Retina (tissue), 1 donor: ENCODE data around the gene SORCS3.

Experiments used
- DNase-seq: peaks from one replicate; pipeline ENCODE4 v3.0.0-alpha.2; 2016

Gene SORCS3

DNA sequence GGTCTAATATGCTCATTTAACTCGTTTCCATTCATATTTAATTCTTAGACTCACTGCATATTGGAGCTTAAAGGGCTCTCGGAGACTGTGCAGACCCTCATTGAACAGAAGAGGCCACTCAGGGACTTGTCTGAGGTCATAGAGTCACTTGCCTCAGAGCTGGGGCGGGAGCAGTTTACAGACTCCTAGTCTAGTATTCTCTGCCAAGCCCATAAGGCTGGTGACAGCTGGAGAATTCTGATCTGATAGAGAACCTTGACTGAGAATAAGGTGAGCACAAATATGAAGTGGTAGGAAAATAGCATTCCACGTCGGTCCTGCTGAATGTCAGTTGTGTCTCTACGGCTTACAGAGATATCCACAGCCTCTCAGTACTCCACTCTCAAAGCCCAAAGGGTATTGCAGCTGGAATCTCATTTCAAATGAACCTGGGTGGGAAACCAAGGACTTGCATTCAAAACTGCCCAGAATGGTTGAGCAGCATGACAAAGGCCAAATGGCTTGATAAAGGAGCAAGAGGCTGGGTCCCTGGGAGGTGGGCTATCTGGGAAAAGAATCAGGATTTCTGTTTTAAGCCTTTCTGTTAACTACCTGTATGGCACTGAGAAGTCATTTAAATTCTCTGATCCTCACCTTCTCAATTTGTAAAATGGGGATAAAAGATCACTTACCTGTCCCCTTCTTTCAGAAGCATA, 283.2 kb downstream of the SORCS3 start:
- DNase-seq: no peak

DNA sequence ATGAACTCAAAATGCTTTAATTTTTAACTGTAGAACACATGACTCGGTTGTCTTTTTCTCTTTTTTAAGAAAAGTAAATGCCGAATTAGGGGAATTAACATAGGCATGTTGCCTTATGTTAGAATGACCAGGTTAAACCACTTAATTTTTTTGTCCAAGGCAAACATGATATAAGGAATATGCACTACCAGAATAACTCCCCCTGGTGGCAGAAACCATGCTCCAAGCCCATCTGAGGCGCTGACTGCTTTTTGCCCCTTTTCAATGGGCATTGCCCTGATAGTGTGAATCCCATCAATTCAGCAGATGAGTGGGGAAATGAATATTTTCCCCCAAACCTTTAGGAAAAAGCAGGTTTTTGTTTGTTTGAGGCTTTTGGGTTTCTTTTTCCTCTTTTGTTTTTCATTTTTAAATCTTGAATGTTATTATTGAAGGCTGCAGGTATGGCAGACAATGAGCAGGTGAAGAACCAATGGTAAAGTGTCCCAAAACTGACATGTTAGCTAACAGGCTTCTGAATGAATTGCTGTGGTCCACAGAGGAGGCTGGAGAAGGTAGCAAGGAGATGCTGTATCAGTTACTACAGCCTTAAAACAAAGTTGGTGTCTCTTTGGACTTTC, 284.3 kb downstream of the SORCS3 start:
- DNase-seq: peak; percentile 58

DNA sequence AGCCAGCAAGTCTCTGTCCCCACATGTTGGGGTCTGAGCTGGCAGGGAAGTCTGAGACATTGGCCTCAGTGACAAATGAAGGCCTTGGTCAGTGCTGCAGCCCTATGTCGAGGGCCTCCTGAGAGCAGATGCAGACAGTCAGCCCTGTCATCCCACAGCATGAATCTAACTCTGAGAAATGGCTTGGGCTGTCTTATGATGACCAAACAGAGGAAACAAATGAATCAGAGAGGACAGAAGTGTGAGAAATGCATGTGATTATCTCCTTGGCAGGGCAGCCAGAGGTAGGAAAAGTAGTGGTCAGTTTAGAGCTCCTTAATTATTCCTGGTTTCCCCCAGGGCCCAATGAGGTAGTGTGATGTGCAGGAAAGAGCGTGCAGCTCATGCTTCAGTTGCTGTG, 287.6 kb downstream of the SORCS3 start:
- DNase-seq: no peak

- DNase-seq: no peak
Observed at GRCh38 chr10:104931612-104932134, 290.6 kb downstream of the SORCS3 start.

DNA sequence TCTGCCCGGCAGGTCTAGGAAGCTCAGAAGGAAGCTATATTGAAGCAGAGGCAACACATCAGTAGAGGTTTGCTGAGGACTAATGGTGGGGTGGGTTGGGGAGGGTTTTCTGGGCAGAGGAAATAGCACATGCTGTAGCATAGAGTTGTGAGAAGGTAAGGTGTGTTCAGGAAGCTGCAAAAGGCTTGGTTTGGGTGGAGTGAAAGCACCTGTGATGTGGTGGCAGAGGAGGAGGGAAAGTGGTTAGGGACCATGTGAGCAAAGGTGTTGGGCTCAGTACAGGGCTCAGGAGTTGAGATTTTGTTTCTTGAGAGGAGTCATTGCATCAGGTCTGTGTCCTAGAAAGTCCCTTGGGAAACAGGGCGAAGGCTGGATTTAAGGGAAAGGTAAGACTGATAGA, 294.6 kb downstream of the SORCS3 start:
- no peak for DNase-seq

DNA sequence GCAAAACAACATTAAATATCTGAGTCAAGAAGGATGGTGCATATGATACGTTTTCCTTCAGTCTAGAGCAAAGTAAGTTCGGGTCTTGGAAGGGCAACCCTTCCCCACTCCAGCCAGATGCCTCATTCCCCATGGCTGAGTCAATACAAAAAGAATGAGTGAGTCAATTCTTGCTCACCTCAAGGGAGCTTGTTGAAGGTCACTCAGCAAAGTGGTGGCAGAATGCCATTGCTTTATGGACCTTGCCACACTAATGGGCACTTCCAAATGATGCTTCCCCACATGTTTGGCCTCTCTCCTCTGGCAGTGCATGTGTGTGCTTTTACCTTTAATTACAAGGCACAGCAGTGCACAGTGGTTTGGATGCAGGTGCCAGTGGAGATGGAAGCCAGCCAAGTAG, 296.5 kb downstream of the SORCS3 start:
- DNase-seq: no peak

DNA sequence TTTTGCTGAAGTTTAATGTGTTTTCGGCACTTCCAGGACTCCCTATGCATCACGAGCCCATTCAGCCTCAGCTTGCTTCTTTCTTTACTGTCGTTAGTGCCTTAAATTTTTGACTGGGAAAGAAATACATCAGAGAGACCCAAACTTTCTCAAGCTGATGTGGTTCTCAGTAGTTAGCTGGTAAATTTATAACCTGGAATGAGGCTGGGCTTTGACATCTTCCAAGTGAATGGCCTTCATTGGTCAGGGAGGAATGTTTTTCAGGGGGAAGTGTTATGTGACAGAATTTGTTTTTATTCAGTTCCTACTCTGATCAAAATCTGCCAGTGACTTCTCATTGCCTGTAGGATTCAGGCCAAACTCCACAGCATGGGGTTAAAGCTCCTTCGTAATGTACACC, 296.9 kb downstream of the SORCS3 start:
- no peak for DNase-seq

DNA sequence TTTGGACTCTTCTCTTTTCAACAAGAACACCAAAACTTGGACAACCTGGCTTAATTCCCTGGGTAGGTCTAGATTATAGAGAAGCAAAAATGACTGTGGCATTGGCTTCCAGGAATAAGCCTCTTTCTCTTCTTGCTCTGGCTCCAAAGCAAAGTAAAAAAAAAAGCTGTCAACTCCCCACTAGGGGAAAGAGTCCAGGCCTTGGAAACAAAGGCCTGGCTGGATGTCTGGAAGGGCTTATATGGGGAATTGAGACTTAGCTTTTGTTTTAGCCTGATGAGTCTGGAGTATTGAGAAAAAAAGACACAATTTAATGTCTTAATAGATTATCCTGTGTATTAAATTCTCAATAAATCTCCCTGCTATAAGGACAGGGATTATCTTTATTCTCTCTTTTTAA, 300.6 kb downstream of the SORCS3 start:
- no peak for DNase-seq

DNA sequence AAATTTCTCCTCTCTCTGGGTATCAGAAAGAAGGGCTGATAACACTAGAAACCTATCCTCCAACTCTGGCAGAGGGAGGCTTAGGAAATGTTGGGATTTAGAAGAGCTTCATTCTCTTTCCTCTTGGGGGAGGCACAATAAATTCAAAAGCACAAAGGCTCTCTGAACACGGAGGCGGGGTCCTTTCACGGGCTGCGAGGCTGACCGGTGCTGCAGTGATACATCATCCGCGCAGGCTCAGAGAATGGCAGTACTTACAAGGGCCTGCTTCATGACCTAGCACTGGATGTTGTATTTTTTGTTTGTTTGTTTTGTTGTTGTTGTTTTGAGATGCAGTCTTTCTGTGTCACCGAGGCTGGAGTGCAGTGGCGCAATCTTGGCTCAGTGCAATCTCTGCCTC, 306.2 kb downstream of the SORCS3 start:
- no peak for DNase-seq

DNA sequence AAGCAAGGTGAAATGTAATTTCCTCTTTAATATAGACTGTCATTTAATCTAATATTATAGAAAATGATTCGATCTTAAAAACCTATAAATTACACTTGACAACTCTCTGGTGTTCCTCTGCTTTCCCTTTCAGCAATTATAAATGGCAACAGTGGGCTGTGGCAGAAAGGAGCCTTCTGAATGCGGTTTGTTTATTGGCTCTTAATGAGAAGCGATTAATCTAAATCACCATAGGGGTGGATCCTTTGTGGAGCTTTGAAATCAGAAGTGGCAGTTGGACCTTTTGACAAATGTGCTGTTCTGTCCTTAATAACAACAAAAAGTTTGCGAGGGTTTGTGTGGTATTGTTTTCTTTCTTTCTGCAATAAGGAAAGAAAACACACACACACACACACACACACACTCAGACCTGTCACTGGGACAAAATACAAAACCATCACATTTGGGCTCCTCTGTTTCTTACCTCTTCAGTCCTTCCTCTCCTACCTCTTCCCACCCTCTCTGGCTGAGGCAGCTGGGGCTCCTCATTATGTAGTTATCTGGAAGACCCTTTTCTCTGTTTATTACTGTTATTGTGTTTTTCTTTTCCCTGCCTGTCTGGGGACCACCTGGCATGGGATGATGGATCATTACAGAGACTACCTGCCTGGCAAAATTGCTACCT, 316.2 kb downstream of the SORCS3 start:
- no peak for DNase-seq

DNA sequence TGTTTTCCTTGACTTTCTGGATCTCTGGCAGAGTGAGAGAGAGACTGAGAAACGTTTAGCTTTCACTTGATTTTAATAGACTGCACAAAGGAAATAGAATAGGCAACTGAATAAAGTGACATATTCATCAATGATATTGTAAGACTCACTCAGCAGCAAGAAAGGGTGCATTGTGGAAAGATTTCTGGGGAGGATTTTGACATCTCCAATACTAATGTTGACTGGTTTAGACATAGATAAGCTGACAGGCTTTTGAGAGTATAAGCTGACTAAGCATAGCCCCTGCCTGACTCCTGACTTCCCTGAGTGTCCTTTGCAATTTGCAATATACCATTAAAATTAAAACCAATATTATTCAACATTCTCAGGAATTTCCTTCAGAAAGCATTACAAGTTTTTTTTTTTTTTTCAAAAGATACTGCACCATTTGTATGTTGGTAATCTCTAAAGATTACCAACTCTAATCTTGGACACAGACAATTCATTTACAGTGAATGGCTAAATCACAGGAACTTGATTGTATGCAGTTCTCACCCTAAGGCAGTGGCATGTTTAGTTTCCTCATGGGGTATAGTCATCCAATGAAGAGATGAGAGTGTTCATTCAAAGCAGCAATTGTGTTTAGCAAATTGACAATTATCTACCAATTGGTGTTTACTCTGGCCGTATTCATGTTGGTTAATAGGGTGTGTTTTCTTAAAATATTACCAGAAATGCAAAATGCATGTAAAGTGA, 325.6 kb downstream of the SORCS3 start:
- no peak for DNase-seq

DNA sequence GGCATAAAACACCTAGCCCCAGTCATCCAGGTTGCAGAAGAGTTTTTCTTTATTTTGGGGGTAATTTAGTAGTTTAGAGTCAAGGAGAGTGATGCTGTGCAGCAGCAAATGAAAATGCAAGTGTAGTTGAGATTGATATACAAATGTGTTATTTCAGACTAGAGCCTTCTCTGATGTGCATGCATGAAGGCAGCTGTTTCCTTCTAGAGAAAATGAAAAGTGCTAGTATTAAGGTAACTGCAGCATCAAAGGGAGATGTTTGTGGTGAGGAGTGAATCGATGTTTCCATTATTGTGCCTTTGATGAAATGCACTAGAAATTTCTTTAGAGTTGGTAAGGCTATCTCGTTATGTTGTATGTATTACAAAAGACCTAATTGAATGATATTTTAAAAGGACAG, 339.3 kb downstream of the SORCS3 start:
- DNase-seq: no peak

- no peak for DNase-seq
Observed at GRCh38 chr10:104981995-104982394, 340.9 kb downstream of the SORCS3 start.

DNA sequence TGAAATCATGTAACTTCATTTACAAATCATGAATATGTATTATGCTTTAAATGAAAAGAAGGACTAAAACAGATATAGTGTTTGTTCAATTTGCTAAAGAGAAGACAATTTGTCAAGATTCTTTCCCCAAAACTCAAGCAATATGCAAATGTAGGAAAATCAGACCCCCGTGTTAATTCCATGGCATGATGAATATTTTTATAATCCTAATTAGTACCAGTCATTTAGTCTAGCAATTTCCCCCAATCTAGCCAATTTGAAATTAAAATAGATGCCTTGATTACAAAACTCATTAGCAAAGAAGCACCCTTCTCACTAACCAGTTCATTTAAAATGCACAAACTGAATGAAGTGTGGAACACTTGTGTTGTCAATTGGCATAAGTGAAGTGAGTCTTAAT, 347.6 kb downstream of the SORCS3 start:
- DNase-seq: no peak

- no peak for DNase-seq
Observed at GRCh38 chr10:104989880-104990279, 348.8 kb downstream of the SORCS3 start.

DNA sequence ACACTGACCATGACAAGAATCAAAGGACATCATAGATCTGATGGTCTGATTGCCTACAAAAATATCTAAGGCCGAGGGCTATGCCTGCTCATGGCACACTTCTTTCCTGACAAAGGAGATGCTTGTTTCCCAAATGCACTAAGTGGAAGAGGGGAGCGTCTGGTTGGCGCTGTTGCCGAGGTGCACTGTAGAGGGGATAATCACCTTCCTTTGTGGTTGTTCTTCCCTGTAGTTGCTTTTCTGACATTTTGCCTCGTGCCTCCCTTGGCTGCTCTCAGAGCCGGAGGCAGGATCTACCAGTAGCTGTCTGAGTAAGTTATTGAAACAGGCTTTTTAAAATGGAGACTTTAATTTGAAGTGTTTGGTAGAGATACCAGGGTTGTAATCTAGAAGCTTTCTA, 352.0 kb downstream of the SORCS3 start:
- DNase-seq: no peak

- no peak for DNase-seq
Observed at GRCh38 chr10:105001269-105001668, 360.2 kb downstream of the SORCS3 start.

DNA sequence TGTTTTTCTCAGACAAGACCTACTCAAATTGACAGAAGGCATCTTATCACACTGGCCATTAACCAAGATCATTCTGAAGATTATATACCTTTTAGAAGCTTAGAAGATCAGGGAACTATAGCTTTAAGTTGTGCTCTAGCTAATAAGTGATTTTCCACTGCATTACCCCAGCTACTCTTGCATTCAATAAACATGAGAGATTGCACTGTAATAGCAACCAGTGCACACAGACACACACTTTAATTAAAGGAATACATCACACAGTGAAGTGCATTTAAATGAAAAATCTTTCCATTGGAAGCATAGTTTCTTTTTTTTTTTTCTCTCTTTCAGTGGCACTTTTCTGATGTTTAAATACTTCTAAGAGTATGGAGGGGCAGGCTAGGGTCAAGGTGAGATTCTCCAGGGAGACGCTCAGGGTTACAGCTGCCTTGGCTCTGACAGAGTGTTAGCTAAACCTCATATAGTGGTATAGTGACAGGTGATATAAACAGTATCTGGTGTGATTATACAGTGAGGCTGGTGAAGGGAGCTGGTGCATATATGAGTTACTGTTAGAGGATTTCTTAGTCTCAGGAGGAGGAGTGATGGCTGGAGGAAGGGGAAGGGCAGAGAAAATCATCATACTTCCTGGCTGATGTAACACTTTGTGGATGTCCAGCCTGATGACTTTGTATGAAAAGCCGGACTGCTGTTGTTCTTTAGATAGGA, 369.5 kb downstream of the SORCS3 start:
- DNase-seq: no peak

DNA sequence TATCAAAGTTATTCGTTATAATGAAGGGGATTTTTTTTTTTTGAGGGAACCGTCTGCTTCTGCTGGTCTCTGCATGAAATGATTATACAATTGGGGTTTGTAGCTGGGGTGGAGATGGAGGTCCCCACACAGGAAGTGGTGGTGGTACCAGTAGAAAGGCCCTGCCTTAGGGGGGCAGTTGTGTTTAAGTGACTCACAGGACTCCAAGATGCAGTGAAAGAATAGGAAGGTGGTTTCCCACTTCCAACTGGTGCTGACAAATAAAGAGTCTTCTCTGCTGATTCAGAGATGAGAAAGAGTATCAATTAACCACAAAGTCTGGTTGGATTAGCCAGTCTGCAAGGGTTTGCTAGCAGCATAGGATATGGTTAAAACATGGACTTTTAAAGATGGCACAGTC, 376.0 kb downstream of the SORCS3 start:
- no peak for DNase-seq

- DNase-seq: no peak
Observed at GRCh38 chr10:105017691-105018090, 376.6 kb downstream of the SORCS3 start.

- DNase-seq: no peak
Observed at GRCh38 chr10:105023211-105024111, 382.4 kb downstream of the SORCS3 start.

GRCh38 chr10:105024184-105024583, 383.1 kb downstream of the SORCS3 start:
- no peak for DNase-seq
